GM06990 (cell line): ENCODE measurements around the gene DPH7.

Source experiments
- DNase-seq: peaks from one replicate; pipeline ENCODE4 v3.0.0-alpha.2; 2011; ENCODE audit not compliant: insufficient read length; ENCODE audit errors: extremely low read depth
- H3K27me3 ChIP-seq: replicated peaks from 2 replicates; pipeline ENCODE4 v1.6.0; 2011; ENCODE audit warnings: low read length; ENCODE audit not compliant: control insufficient read depth, insufficient read depth
- H3K36me3 ChIP-seq: 2 replicates; pipeline ENCODE4 v1.5.1; 2011; ENCODE audit warnings: low read length; ENCODE audit not compliant: control insufficient read depth, insufficient read depth
- H3K4me3 ChIP-seq: replicated peaks from 2 replicates; pipeline ENCODE4 v1.5.1; 2011; ENCODE audit warnings: low read depth, mild to moderate bottlenecking, control low read depth, low read length
- TF ChIP-seq, protein P1 (sequence below): IDR thresholded peaks from 2 replicates; pipeline ENCODE4 v1.5.1; 2011; ENCODE audit warnings: low read length, control low read depth, mild to moderate bottlenecking, inconsistent platforms; ENCODE audit not compliant: insufficient read depth, poor library complexity, severe bottlenecking

DPH7 gene

GRCh38 chr9:137580954-137581322, 2.2 kb upstream of the DPH7 start:
- no peak for DNase-seq
- no peak overlapping the region for H3K4me3 ChIP-seq
- H3K36me3 ChIP-seq: peaks cover 17% of the 10 kb centered on the region
- no peaks in the 10 kb centered on the region for H3K27me3 ChIP-seq
- TF ChIP-seq, protein P1, sequence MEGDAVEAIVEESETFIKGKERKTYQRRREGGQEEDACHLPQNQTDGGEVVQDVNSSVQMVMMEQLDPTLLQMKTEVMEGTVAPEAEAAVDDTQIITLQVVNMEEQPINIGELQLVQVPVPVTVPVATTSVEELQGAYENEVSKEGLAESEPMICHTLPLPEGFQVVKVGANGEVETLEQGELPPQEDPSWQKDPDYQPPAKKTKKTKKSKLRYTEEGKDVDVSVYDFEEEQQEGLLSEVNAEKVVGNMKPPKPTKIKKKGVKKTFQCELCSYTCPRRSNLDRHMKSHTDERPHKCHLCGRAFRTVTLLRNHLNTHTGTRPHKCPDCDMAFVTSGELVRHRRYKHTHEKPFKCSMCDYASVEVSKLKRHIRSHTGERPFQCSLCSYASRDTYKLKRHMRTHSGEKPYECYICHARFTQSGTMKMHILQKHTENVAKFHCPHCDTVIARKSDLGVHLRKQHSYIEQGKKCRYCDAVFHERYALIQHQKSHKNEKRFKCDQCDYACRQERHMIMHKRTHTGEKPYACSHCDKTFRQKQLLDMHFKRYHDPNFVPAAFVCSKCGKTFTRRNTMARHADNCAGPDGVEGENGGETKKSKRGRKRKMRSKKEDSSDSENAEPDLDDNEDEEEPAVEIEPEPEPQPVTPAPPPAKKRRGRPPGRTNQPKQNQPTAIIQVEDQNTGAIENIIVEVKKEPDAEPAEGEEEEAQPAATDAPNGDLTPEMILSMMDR: no peak

- Histone ChIP-seq H3K27me3 (no peaks in the 10 kb centered on the region), H3K4me3 (no peak overlapping the region), H3K36me3 (peaks cover 14% of the 10 kb centered on the region)
- TF ChIP-seq, protein P1: no peak
- DNase-seq: no peak
Measured at GRCh38 chr9:137580209-137580953, 1.7 kb upstream of the DPH7 start.

DNA sequence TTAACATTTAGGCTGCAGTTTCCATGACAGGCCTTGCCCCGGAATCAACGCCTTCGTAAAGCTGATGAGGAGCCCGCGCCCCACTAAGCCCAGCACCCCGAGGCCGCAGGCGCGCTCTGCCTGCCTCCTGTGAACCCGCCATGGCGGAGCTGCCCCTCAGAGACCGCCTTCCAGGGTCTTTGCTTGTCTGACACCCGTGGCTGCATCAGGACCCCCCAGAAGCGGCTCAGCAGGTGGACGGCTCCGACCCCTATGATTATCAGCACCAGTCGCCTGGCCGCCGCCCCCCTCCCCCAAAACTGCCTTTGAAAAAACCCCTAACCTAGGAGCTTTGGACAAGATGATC, 507 bp upstream of the DPH7 start:
- Histone ChIP-seq H3K4me3 (peak overlapping the region; percentile 51), H3K36me3 (peaks cover 20% of the 10 kb centered on the region)
- no peak for DNase-seq

GRCh38 chr9:137575716-137576411, 2.9 kb downstream of the DPH7 start:
- Histone ChIP-seq H3K4me3 (peak overlapping the region; percentile 22), H3K27me3 (no peaks in the 10 kb centered on the region), H3K36me3 (peaks cover 19% of the 10 kb centered on the region)
- DNase-seq: peak; percentile 64
- TF ChIP-seq, protein P1: peak; percentile 37

More for the DNA sequence above, 507 bp upstream of the DPH7 start:
- H3K27me3 ChIP-seq: no peaks in the 10 kb centered on the region
- TF ChIP-seq, protein P1: no peak

- Histone ChIP-seq H3K36me3 (peaks cover 21% of the 10 kb centered on the region), H3K27me3 (no peaks in the 10 kb centered on the region), H3K4me3 (peak overlapping the region; percentile 2)
- TF ChIP-seq, protein P1: no peak
- DNase-seq: no peak
Measured at GRCh38 chr9:137575364-137575715, 3.4 kb downstream of the DPH7 start.
